SK-N-MC (cell line): ENCODE results near the gene EFNA3.

Source experiments
- DNase-seq: peaks from one replicate; pipeline ENCODE4 v3.0.0-alpha.2; 2011; ENCODE audit warnings: low read depth, low spot score
- H3K27ac ChIP-seq: fragments of 200-600 bp; sonication (generic); 2 replicates; pipeline ENCODE4 v1.5.1; 2016; ENCODE audit warnings: mixed run types
- H3K36me3 ChIP-seq: fragments of 200-600 bp; sonication (generic); 2 replicates; pipeline ENCODE4 v1.6.1; 2017; ENCODE audit warnings: antibody characterized with exemption, low read length, mixed read lengths; ENCODE audit not compliant: insufficient read depth
- H3K4me3 ChIP-seq: fragments of 200-600 bp; sonication (generic); 2 replicates; pipeline ENCODE4 v1.5.1; 2016
- H3K9ac ChIP-seq: fragments of 200-600 bp; sonication (generic); 2 replicates; pipeline ENCODE4 v1.8.0; 2017; ENCODE audit warnings: mixed run types, mixed read lengths; ENCODE audit not compliant: insufficient read length
- H3K9me3 ChIP-seq: fragments of 200-600 bp; sonication (generic); 2 replicates; pipeline ENCODE4 v1.6.1; 2017; ENCODE audit warnings: low read depth, mild to moderate bottlenecking, antibody characterized with exemption, low read length, moderate library complexity, mixed read lengths
- EZH2 ChIP-seq: fragments of 200-600 bp; sonication (generic); IDR thresholded peaks from one replicate; pipeline ENCODE4 v1.6.1; 2017; ENCODE audit warnings: antibody characterized with exemption
- FOXP2 ChIP-seq: optimal IDR thresholded peaks from 2 replicates; pipeline ENCODE3; 2011; ENCODE audit warnings: mild to moderate bottlenecking, moderate library complexity; ENCODE audit not compliant: insufficient read depth; ENCODE audit errors: extremely low read length, control extremely low read depth
- POLR2AphosphoS5 ChIP-seq: IDR thresholded peaks from 2 replicates; pipeline ENCODE4 v1.6.1; 2012; ENCODE audit warnings: mild to moderate bottlenecking, low read depth, low read length, borderline replicate concordance

The EFNA3 gene

GRCh38 chr1:155135415-155136028 is 56.9 kb downstream of the EFNA3 start, which contains the start of gene SLC50A1:
TSS of gene SLC50A1 (plus strand) at chr1:155135852. CDS start at chr1:155135912, 60 bp downstream.
- peak; percentile 98 for TF ChIP-seq POLR2AphosphoS5
- TF ChIP-seq EZH2, result no peak
- H3K27ac ChIP-seq, result peak within 1 kb of the TSS; percentile 78
- peak within 1 kb of the TSS; percentile 83 for H3K4me3 ChIP-seq
- peak within 1 kb of the TSS; percentile 79 for H3K9ac ChIP-seq
- H3K36me3 ChIP-seq, result peaks cover 26% of the 10 kb centered on the region
- no peaks in the 10 kb centered on the region for H3K9me3 ChIP-seq
- DNase-seq, result peak; percentile 26

- Histone ChIP-seq H3K4me3 (peak overlapping the region; percentile 83), H3K9me3 (no peaks in the 10 kb centered on the region), H3K27ac (peak overlapping the region; percentile 5; the same call in 1 of the 2 replicates), H3K36me3 (peaks cover 18% of the 10 kb centered on the region), H3K9ac (no peak overlapping the region)
- TF ChIP-seq FOXP2, result no peak
- no peak for DNase-seq
Observed at GRCh38 chr1:155136748-155137147, 58.1 kb downstream of the EFNA3 start.
